ENCODE measurements around the gene CUX1.
A peak's percentile ranks its signal among the peaks of the same experiment; 100 is the strongest.

CUX1 gene

DNA sequence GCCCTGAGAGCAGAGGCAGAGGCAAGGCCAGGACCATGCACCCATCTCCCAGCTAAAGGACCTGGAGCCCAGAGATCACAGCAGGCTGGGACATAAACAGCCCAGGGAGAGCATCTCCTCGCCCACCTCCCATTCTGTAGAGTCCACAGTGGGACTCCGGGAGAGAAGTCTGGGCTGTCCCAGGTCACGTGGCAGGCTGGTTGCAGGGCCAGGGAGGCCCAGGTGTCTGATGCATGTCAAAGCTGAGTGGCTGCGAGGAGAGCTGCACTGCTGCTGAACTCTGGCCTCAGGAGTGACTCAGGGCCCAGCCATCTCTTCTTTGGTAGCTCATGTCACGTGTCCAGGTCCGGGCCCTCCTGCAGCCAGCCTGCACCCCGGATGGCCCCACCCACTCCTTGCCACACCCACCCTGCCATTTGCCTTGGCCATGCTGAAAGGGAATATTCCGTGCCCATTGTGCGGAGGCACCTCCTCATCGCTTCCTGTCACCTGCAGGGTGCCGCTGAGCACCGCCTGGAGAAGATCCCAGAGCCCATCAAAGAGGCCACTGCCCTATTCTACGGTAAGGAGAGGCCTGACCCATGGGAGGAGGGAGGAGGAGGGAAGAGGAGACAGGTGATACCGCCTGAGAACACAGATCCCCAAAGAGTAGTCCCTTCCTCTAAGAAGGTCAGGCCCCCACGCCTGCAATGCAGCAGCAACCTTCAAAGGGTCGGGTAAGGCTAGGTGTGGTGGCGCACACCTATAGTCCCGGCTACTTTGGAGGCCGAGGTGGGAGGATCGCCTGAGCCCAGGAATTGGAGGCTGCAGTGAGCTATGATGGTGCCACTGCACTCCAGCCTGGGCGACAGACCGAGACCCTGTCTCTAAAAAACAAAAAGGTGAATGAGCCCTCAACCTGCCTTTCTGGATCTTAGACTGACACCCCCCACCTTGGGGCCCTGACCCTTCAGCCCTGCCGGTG is 456.6 kb downstream of the CUX1 start:
- 73 to 76% methylated on average over 17 to 18 of the region's 23 CpGs for WGBS, 2 experiments (ENCODE audit: insufficient coverage in 2 of 2)
- Histone ChIP-seq H3K4me1 (ENCODE audit: control insufficient read depth, insufficient read depth, low read length, poor library complexity, severe bottlenecking) (peaks cover 3% of the 10 kb centered on the region), H3K9me3 (ENCODE audit: control insufficient read depth, low read length) (no peaks in the 10 kb centered on the region), H3K27ac (ENCODE audit: low read depth, low read length, severe bottlenecking) (no peak overlapping the region), H3K36me3 (ENCODE audit: control insufficient read depth, insufficient read depth, low read length) (no peaks in the 10 kb centered on the region), H3K4me3 (ENCODE audit: extremely low read depth, insufficient read depth, low read length, poor library complexity, severe bottlenecking) (no peak overlapping the region)

DNA sequence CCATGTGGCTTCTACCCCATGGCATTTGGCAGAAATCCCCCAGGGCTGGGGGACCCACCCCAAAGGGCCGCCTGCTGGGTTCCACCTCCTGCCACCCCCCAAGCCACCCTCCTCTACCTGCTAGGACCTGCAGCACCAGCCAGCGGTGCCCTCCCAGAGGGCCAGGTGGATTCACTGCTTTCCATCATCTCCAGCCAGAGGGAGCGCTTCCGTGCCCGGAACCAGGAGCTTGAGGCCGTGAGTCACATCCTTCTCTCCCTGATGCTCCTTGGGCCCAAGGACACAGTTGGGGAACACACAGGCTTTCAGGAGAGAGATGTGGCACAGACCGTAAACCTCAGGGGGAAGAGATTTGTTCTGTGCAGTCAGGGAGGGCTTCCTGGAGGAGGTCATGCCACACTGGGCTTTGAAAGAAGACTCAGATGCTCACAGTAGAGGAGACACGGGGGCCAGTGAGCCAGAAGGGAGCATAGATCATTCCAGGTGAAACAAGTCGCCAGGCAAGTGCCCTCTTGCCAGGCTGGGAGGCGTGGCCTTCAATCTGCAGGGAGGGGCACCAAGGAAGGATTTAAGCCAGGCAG is 457.8 kb downstream of the CUX1 start:
- Histone ChIP-seq H3K4me3 (ENCODE audit: extremely low read depth, insufficient read depth, low read length, poor library complexity, severe bottlenecking) (no peak overlapping the region), H3K27ac (ENCODE audit: low read depth, low read length, severe bottlenecking) (no peak overlapping the region), H3K9me3 (ENCODE audit: control insufficient read depth, low read length) (no peaks in the 10 kb centered on the region), H3K4me1 (ENCODE audit: control insufficient read depth, insufficient read depth, low read length, poor library complexity, severe bottlenecking) (peaks cover 9% of the 10 kb centered on the region), H3K36me3 (ENCODE audit: control insufficient read depth, insufficient read depth, low read length) (no peaks in the 10 kb centered on the region)
- WGBS, 2 experiments (ENCODE audit: insufficient coverage in 2 of 2): 85 to 88% methylated on average over 10 of the region's 10 CpGs

DNA sequence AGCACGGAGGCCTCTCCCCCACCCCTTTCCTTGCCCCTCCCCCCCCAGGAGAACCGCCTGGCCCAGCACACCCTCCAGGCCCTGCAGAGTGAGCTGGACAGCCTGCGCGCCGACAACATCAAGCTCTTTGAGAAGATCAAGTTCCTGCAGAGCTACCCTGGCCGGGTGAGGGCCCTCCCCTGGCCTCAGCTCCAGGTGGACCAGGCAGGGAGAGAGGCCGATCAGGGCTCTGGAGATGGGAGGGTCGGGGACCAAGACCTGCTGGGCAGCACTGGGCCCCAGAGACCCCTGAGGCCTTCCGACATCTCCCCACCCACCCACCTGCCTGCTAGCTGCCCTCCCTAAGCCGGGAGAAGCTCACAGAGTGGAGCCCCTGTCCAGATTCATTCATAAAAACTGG is 460.5 kb downstream of the CUX1 start:
- Histone ChIP-seq H3K36me3 (ENCODE audit: control insufficient read depth, insufficient read depth, low read length) (no peaks in the 10 kb centered on the region), H3K4me1 (ENCODE audit: control insufficient read depth, insufficient read depth, low read length, poor library complexity, severe bottlenecking) (peaks cover 9% of the 10 kb centered on the region), H3K27ac (ENCODE audit: low read depth, low read length, severe bottlenecking) (no peak overlapping the region), H3K9me3 (ENCODE audit: control insufficient read depth, low read length) (no peaks in the 10 kb centered on the region), H3K4me3 (ENCODE audit: extremely low read depth, insufficient read depth, low read length, poor library complexity, severe bottlenecking) (no peak overlapping the region)
- 92 to 96% methylated on average over 4 to 7 of the region's 10 CpGs for WGBS, 2 experiments (ENCODE audit: insufficient coverage in 2 of 2)

DNA sequence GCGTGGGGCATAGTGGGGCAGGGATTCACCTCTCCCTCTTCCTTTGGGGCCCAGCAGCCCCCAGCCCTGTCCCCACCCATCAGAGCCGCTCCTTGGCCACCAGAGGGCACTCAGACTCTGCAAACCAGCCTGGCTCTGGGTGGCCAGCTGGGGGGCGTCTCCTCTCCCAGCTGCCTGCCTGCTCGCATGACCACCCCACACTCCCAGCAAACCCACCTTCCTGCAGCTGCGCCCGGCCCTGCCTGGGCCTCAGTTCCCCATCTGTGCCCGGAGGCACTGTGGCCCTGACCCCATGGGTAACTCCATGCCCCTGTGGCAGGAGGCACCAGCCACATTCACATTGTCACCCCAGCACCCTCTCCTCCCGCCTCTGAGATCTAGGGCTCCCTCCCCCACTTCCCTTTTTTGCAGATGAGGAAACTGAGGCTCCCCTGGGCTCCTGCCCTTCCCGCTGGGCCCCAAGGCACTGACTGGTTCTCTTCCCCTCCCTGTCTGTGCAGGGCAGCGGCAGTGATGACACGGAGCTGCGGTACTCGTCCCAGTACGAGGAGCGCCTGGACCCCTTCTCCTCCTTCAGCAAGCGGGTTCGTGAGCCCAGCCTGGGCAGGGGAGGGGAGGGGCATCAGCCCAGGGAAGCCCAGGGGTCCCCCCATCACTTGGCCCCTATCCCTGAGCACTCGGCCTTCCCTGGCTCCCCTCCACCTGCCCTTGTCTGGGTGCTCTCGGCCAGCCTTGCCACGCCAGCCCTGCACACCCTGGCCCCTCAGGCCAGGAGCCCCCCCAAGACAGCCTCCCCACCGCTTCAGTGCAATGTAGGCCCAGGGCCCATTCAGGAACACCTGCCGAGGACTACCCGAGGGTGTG is 462.3 kb downstream of the CUX1 start:
- Histone ChIP-seq H3K4me1 (ENCODE audit: control insufficient read depth, insufficient read depth, low read length, poor library complexity, severe bottlenecking) (peaks cover 6% of the 10 kb centered on the region), H3K36me3 (ENCODE audit: control insufficient read depth, insufficient read depth, low read length) (no peaks in the 10 kb centered on the region), H3K27ac (ENCODE audit: low read depth, low read length, severe bottlenecking) (no peak overlapping the region), H3K4me3 (ENCODE audit: extremely low read depth, insufficient read depth, low read length, poor library complexity, severe bottlenecking) (no peak overlapping the region), H3K9me3 (ENCODE audit: control insufficient read depth, low read length) (no peaks in the 10 kb centered on the region)
- 56 to 69% methylated on average over 14 to 22 of the region's 23 CpGs for WGBS, 2 experiments (ENCODE audit: insufficient coverage in 2 of 2)

DNA sequence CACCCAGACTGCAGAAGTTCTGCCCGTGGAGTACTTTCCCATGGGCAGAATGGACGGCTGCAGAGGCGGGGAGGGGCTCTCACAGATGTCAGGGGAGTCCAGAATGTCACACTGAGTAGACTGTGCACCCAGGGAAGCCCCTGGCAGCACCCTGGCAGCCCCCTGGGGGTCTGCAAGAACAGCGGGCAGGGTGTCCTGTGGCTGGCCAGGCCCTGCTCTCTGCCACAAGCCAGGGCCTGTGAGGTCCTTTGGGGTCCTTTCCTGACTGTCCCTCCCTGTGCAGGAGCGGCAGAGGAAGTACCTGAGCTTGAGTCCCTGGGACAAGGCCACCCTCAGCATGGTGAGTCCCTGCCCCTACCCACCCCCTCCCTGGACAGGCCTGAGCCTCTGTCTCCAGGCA is 463.1 kb downstream of the CUX1 start:
- Histone ChIP-seq H3K4me3 (ENCODE audit: extremely low read depth, insufficient read depth, low read length, poor library complexity, severe bottlenecking) (no peak overlapping the region), H3K27ac (ENCODE audit: low read depth, low read length, severe bottlenecking) (no peak overlapping the region), H3K9me3 (ENCODE audit: control insufficient read depth, low read length) (no peaks in the 10 kb centered on the region), H3K36me3 (ENCODE audit: control insufficient read depth, insufficient read depth, low read length) (no peaks in the 10 kb centered on the region), H3K4me1 (ENCODE audit: control insufficient read depth, insufficient read depth, low read length, poor library complexity, severe bottlenecking) (peaks cover 9% of the 10 kb centered on the region)
- WGBS, 2 experiments (ENCODE audit: insufficient coverage in 2 of 2): 95 to 100% methylated on average over 3 to 5 of the region's 5 CpGs

DNA sequence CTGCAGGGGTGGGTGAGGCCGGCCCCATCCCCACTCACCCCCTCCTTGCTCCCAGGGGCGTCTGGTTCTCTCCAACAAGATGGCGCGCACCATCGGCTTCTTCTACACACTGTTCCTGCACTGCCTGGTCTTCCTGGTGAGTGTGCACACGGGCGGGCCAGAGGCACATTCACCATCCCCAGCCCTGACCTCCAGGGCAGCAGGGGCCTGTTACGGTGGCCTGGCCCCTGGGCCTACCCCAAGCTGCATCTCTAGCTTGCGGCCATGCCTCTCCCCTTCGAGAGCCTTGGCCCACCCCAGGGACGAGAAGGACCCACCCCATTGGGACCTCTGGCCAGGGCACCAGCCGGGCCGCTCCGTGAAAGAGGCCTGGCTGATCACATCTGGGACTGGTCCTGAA is 464.4 kb downstream of the CUX1 start:
- 95% methylated on average over 12 of the region's 14 CpGs for WGBS, 2 experiments (ENCODE audit: insufficient coverage in 2 of 2)
- no peaks in the 10 kb centered on the region for H3K36me3 ChIP-seq (ENCODE audit: control insufficient read depth, insufficient read depth, low read length)
- no peak overlapping the region for H3K27ac ChIP-seq (ENCODE audit: low read depth, low read length, severe bottlenecking)
- peaks cover 9% of the 10 kb centered on the region for H3K4me1 ChIP-seq (ENCODE audit: control insufficient read depth, insufficient read depth, low read length, poor library complexity, severe bottlenecking)
- no peaks in the 10 kb centered on the region for H3K9me3 ChIP-seq (ENCODE audit: control insufficient read depth, low read length)
- no peak overlapping the region for H3K4me3 ChIP-seq (ENCODE audit: extremely low read depth, insufficient read depth, low read length, poor library complexity, severe bottlenecking)

DNA sequence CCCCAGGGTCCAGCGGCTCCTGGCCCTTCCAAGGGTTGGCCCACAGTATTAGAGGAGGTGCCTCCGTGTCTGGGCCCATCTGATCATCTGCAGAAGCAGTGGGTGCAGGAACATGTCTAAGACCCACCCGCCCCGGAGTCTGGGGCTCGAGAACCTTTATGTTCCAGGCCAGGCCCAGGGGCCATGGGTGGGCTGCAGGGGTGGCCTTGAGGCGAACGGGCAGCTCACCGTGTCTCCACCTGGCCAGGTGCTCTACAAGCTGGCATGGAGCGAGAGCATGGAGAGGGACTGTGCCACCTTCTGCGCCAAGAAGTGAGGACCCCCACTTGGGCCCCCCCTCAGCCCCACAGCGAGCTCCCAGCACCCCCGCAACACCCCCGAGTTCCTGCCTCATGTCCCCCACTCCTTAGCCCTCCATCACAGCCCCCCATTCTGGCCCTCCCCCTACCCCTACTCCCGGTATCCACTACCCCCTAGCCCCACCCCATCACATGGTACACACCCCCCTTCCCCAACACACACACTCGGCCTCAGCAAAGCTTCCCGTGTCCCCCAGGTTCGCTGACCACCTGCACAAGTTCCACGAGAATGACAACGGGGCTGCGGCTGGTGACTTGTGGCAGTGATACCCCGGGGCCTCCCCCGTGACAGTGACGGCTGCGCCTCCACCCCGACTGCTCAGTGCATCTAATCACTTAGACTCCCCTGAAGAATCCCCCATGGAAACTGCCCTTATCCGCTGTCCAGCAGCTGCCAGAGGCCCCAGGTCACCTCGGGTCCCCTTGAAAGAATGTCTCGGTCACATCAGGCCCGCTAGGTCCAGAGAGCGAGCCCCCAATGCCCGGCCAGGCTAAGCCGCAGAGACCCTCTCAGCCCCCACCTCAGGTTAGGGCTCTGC is 465.3 kb downstream of the CUX1 start:
- H3K4me1 ChIP-seq (ENCODE audit: control insufficient read depth, insufficient read depth, low read length, poor library complexity, severe bottlenecking): peaks cover 9% of the 10 kb centered on the region
- 93 to 94% methylated on average over 23 to 26 of the region's 32 CpGs for WGBS, 2 experiments (ENCODE audit: insufficient coverage in 2 of 2)
- peak overlapping the region; percentile 23 for H3K27ac ChIP-seq (ENCODE audit: low read depth, low read length, severe bottlenecking)
- no peak overlapping the region for H3K4me3 ChIP-seq (ENCODE audit: extremely low read depth, insufficient read depth, low read length, poor library complexity, severe bottlenecking)
- no peaks in the 10 kb centered on the region for H3K36me3 ChIP-seq (ENCODE audit: control insufficient read depth, insufficient read depth, low read length)
- H3K9me3 ChIP-seq (ENCODE audit: control insufficient read depth, low read length): no peaks in the 10 kb centered on the region

DNA sequence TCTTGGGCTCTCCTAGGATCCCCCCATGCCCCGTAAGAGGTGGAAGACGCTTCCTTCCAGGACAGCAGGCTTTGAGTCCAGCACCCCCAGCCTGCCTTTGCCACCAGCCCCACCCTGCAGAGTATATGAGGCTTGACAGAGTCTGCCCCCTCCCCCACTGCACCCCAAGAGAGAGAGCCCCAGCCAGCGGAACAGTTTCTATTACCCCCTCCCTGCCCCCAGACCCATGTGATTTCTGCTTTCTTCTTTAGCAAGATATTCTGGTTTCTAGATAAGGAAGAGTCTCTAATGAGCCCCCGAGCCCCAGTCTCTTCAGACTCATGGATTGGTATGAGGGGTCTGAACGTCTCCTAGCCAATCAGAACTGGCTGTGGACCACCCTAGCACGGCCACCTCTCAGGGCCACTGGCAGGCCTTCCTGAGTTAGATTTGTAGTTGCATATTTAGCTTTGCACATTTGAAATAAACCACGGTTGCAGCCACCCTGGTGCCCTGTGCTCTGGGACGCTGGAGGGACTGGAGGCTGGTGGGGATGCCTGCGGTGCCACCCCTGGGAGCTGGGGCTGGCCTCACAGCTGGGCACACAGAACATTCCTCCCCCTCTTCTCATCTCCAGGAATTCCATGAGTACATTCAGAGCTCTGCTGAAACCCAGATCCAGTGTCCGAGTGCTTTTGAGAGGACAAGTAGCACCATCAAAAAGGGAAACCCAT is 466.2 kb downstream of the CUX1 start:
- H3K36me3 ChIP-seq (ENCODE audit: control insufficient read depth, insufficient read depth, low read length): no peaks in the 10 kb centered on the region
- WGBS, 2 experiments (ENCODE audit: insufficient coverage in 2 of 2): 87 to 91% methylated on average over 7 to 9 of the region's 10 CpGs
- no peaks in the 10 kb centered on the region for H3K9me3 ChIP-seq (ENCODE audit: control insufficient read depth, low read length)
- H3K27ac ChIP-seq (ENCODE audit: low read depth, low read length, severe bottlenecking): peak overlapping the region; percentile 23
- H3K4me3 ChIP-seq (ENCODE audit: extremely low read depth, insufficient read depth, low read length, poor library complexity, severe bottlenecking): no peak overlapping the region
- peaks cover 9% of the 10 kb centered on the region for H3K4me1 ChIP-seq (ENCODE audit: control insufficient read depth, insufficient read depth, low read length, poor library complexity, severe bottlenecking)

DNA sequence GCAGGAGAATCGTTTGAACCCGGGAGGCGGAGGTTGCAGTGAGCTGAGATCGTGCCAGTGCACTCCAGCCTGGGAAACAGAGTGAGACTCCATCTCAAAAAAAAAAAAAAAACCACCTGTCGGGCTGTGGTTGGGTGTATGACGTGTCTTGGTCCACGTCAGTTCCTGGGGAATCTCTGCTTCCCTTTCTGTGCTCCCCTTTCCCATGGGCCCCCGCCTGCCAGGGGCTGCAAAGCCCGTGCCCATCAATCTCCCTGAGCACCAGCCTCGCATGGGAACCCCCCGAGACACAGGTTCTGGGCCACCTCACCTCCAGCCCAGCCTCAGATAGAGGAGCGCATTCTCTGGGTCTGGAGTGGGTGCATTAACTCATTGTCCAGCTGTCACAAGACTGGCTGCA is 467.0 kb downstream of the CUX1 start:
- Histone ChIP-seq H3K4me3 (ENCODE audit: extremely low read depth, insufficient read depth, low read length, poor library complexity, severe bottlenecking) (no peak overlapping the region), H3K9me3 (ENCODE audit: control insufficient read depth, low read length) (no peaks in the 10 kb centered on the region), H3K27ac (ENCODE audit: low read depth, low read length, severe bottlenecking) (no peak overlapping the region), H3K36me3 (ENCODE audit: control insufficient read depth, insufficient read depth, low read length) (no peaks in the 10 kb centered on the region), H3K4me1 (ENCODE audit: control insufficient read depth, insufficient read depth, low read length, poor library complexity, severe bottlenecking) (peaks cover 7% of the 10 kb centered on the region)
- WGBS, 2 experiments (ENCODE audit: insufficient coverage in 2 of 2): 93 to 95% methylated on average over 9 to 10 of the region's 12 CpGs

Measured in mesodermal cell (in vitro differentiated cells).